ENCODE measurements around the gene BSCL2.

BSCL2 gene

GRCh38 chr11:62680825-62681240, 26.4 kb downstream of the BSCL2 start:
- no peak for TF ChIP-seq OSR1 (CRISPR knock-in tag; IDR thresholded peaks at IDR 0.05)
- TF ChIP-seq, protein P1, sequence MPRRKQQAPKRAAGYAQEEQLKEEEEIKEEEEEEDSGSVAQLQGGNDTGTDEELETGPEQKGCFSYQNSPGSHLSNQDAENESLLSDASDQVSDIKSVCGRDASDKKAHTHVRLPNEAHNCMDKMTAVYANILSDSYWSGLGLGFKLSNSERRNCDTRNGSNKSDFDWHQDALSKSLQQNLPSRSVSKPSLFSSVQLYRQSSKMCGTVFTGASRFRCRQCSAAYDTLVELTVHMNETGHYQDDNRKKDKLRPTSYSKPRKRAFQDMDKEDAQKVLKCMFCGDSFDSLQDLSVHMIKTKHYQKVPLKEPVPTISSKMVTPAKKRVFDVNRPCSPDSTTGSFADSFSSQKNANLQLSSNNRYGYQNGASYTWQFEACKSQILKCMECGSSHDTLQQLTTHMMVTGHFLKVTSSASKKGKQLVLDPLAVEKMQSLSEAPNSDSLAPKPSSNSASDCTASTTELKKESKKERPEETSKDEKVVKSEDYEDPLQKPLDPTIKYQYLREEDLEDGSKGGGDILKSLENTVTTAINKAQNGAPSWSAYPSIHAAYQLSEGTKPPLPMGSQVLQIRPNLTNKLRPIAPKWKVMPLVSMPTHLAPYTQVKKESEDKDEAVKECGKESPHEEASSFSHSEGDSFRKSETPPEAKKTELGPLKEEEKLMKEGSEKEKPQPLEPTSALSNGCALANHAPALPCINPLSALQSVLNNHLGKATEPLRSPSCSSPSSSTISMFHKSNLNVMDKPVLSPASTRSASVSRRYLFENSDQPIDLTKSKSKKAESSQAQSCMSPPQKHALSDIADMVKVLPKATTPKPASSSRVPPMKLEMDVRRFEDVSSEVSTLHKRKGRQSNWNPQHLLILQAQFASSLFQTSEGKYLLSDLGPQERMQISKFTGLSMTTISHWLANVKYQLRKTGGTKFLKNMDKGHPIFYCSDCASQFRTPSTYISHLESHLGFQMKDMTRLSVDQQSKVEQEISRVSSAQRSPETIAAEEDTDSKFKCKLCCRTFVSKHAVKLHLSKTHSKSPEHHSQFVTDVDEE (CRISPR knock-in tag; IDR thresholded peaks at IDR 0.05), result no peak
- no peak for TF ChIP-seq BACH2 (CRISPR knock-in tag; IDR thresholded peaks at IDR 0.05; ENCODE audit: borderline replicate concordance)
- TF ChIP-seq PPARA (CRISPR knock-in tag; IDR thresholded peaks at IDR 0.05; ENCODE audit: borderline replicate concordance), result no peak
- no peak for TF ChIP-seq ZNF565 (CRISPR knock-in tag; conservative IDR thresholded peaks at IDR 0.05; ENCODE audit: low read depth)
- TF ChIP-seq ZFP3 (CRISPR knock-in tag; IDR thresholded peaks at IDR 0.05), result no peak
- TF ChIP-seq ISL1 (CRISPR knock-in tag; IDR thresholded peaks at IDR 0.05), result no peak
- TF ChIP-seq ZNF8 (CRISPR knock-in tag; IDR thresholded peaks at IDR 0.05), result no peak
- TF ChIP-seq, protein P2, sequence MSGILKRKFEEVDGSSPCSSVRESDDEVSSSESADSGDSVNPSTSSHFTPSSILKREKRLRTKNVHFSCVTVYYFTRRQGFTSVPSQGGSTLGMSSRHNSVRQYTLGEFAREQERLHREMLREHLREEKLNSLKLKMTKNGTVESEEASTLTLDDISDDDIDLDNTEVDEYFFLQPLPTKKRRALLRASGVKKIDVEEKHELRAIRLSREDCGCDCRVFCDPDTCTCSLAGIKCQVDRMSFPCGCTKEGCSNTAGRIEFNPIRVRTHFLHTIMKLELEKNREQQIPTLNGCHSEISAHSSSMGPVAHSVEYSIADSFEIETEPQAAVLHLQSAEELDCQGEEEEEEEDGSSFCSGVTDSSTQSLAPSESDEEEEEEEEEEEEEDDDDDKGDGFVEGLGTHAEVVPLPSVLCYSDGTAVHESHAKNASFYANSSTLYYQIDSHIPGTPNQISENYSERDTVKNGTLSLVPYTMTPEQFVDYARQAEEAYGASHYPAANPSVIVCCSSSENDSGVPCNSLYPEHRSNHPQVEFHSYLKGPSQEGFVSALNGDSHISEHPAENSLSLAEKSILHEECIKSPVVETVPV (CRISPR knock-in tag; IDR thresholded peaks at IDR 0.05), result no peak
- no peak for TF ChIP-seq TOX (CRISPR knock-in tag; IDR thresholded peaks at IDR 0.05; ENCODE audit: borderline replicate concordance)
- TF ChIP-seq POU6F1 (CRISPR knock-in tag; IDR thresholded peaks at IDR 0.05; ENCODE audit: borderline replicate concordance, low read depth), result no peak
- TF ChIP-seq GLIS3 (CRISPR knock-in tag; IDR thresholded peaks at IDR 0.05), result no peak
- peak; percentile 96 for ATAC-seq

DNA sequence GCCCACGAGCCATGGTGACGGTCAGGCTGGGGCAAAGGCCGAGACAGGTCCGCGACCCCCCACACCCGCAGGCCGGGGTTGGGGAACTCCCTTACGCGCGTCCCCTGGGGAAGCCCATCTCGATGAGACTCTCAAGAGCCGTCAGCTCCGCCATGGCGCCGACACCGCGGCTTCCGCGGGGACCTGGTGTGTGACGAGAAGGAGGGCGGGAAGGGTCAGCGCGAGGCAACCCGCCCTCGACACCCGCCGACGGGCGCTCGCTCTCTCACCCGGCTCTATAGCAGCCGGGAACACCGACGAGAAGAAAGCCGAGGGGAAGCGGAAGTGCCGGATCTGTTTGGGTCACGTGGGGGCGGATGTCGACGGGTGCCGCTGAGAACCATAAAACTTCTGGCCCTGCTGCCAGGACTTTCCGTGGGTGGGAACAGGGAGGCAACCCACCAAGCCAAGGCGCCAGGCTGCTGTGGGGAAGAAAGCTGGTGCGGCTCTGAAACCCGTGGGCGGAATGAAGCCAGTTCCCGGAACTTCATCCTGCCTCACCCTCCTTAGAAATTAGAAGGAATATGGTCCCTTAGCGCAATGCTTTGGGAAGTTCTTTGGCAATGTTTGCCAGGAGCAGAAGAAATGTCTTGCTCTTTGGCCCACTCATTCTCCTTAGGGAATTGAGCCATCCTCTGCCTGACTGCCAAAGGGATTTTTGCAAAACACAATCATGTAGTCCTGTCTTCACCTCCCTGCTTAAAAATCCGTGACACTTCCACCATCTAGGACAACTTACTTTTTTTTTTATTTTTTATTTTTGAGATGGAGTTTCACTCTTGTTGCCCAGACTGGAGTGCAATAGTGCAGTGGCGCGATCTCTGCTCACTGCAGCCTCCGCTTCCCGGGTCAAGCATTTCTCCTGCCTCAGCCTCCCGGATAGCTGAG, 28.2 kb downstream of the BSCL2 start, which contains the start of gene UBXN1:
Gene UBXN1, minus strand, starts transcription at position 304 of the 927 bp plus-strand sequence. Its CDS starts 150 bp downstream, at position 154.
- ATAC-seq, result peak; percentile 86
- no peak for TF ChIP-seq ZFP30 (CRISPR knock-in tag; IDR thresholded peaks at IDR 0.05)
- TF ChIP-seq CSDC2 (CRISPR knock-in tag; IDR thresholded peaks at IDR 0.05), result no peak
- no peak for TF ChIP-seq BACH2 (CRISPR knock-in tag; IDR thresholded peaks at IDR 0.05; ENCODE audit: borderline replicate concordance)
- no peak for TF ChIP-seq GLIS3 (CRISPR knock-in tag; IDR thresholded peaks at IDR 0.05)
- TF ChIP-seq, protein P2 (CRISPR knock-in tag; IDR thresholded peaks at IDR 0.05), result no peak
- TF ChIP-seq, protein P1 (CRISPR knock-in tag; IDR thresholded peaks at IDR 0.05), result no peak
- TF ChIP-seq ZNF565 (CRISPR knock-in tag; conservative IDR thresholded peaks at IDR 0.05; ENCODE audit: low read depth), result no peak
- TF ChIP-seq ARNTL (CRISPR knock-in tag; IDR thresholded peaks at IDR 0.05; ENCODE audit: borderline replicate concordance, low read depth), result no peak
- TF ChIP-seq OSR1 (CRISPR knock-in tag; IDR thresholded peaks at IDR 0.05), result no peak
- no peak for TF ChIP-seq TOX (CRISPR knock-in tag; IDR thresholded peaks at IDR 0.05; ENCODE audit: borderline replicate concordance)
- TF ChIP-seq CREB5 (CRISPR knock-in tag; IDR thresholded peaks at IDR 0.05; ENCODE audit: low read depth), result no peak
- TF ChIP-seq ZNF70 (CRISPR knock-in tag; IDR thresholded peaks at IDR 0.05), result no peak
- TF ChIP-seq PATZ1 (CRISPR knock-in tag; IDR thresholded peaks at IDR 0.05; ENCODE audit: borderline replicate concordance), result no peak
- TF ChIP-seq ZC3H10 (CRISPR knock-in tag; IDR thresholded peaks at IDR 0.05), result no peak
- TF ChIP-seq PPARA (CRISPR knock-in tag; IDR thresholded peaks at IDR 0.05; ENCODE audit: borderline replicate concordance), result no peak
- TF ChIP-seq ZNF8 (CRISPR knock-in tag; IDR thresholded peaks at IDR 0.05), result no peak
- TF ChIP-seq POU6F1 (CRISPR knock-in tag; IDR thresholded peaks at IDR 0.05; ENCODE audit: borderline replicate concordance, low read depth), result no peak
- TF ChIP-seq SNAI2 (CRISPR knock-in tag; IDR thresholded peaks at IDR 0.05), result no peak
